ENCODE data around the gene NEK6.

DNA sequence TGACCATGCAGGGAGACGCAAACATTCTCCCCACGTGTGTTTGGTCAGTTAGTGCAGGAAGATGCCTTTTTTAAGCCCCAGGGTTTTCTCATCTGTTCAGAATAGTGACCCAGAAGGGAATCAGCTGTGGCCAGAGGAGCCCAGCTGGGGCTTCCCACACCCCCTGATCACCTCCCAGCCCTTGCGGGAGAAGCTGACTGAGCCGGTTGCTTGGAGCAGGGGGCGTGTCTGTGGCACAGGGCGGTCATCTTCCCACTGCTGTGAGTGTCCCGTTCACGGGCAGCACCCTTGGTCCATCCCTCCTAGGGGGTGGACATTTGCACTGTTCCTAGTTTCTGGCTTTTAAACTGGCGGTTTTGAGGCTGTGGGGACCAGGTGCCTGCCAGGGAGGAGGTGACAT, 69.7 kb downstream of the NEK6 start:
- TF ChIP-seq POLR2A (IDR thresholded peaks at IDR 0.05; ENCODE audit: low read length), result no peak
- no peak for TF ChIP-seq JUNB (IDR thresholded peaks at IDR 0.05)
